Uterus (tissue), 2 donors: ENCODE data around the gene HMG20A.

ENCODE experiments used
- CTCF ChIP-seq, 4 experiments: fragments of 200-600 bp in 2 of 4; fragments of 450-650 bp in 2 of 4; sonication (generic) in 2 of 4; IDR thresholded peaks; one replicate each; pipeline ENCODE4 v1.5.1; 2016 to 2019; ENCODE audit warnings: antibody characterized with exemption in 4 of 4, mild to moderate bottlenecking in 2 of 4, moderate library complexity in 1 of 4
- POLR2A ChIP-seq, 2 donors: fragments of 450-650 bp; IDR thresholded peaks; one replicate each; pipeline ENCODE4 v1.6.1; 2016; ENCODE audit warnings: antibody characterized with exemption in 2 of 2, mild to moderate bottlenecking in 1 of 2, moderate library complexity in 1 of 2

- TF ChIP-seq CTCF (IDR thresholded peaks at IDR 0.05) = no peak
- TF ChIP-seq POLR2A (IDR thresholded peaks at IDR 0.05) = no peak
Observed at GRCh38 chr15:77455696-77456321, 35.1 kb downstream of the HMG20A start.
